ENCODE measurements around the gene KAT8. TPM values are rescaled to one million over a fixed set of nuclear protein-coding genes. Genes with fewer than 3 reads are reported as not detected.
"Not testable (repeated sequence)": the region's sequence is repeated elsewhere in the genome, so short reads cannot be mapped to it uniquely, and the experiment has no call there.

Gene KAT8
- total RNA-seq, 1 donor from 2014 or later: 72.0 TPM

DNA sequence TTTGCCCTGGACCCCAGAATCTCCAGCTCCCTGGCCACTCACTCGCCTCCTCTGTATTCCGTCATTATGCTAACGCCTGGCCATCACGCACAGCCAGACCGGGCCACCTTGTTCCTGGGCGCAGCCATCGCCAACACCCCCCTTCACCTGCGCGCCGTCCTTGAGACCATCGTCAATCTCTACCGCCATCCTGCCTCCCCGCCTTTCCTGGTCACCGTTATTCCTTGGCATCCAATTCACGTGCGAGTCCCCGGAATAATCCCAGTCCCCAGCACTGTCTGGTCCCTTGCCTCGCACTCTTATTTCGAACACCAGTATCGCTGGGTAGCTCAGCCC is 23.4 kb upstream of the KAT8 start:
- Histone ChIP-seq H3K27me3 (ENCODE audit: low read depth) (no peaks in the 10 kb centered on the region), H3K4me3 (peak overlapping the region; percentile 94), H3K9me3 (replicated peaks) (no peaks in the 10 kb centered on the region), H3K4me1 (peaks cover 24% of the 10 kb centered on the region), H3K27ac (replicated peaks) (peak overlapping the region; percentile 92), H3K36me3 (peaks cover 17% of the 10 kb centered on the region)
- DNase-seq: no peak
- intact Hi-C loops (cut with micrococcal nuclease): no loop called here
- TF ChIP-seq, protein P1, sequence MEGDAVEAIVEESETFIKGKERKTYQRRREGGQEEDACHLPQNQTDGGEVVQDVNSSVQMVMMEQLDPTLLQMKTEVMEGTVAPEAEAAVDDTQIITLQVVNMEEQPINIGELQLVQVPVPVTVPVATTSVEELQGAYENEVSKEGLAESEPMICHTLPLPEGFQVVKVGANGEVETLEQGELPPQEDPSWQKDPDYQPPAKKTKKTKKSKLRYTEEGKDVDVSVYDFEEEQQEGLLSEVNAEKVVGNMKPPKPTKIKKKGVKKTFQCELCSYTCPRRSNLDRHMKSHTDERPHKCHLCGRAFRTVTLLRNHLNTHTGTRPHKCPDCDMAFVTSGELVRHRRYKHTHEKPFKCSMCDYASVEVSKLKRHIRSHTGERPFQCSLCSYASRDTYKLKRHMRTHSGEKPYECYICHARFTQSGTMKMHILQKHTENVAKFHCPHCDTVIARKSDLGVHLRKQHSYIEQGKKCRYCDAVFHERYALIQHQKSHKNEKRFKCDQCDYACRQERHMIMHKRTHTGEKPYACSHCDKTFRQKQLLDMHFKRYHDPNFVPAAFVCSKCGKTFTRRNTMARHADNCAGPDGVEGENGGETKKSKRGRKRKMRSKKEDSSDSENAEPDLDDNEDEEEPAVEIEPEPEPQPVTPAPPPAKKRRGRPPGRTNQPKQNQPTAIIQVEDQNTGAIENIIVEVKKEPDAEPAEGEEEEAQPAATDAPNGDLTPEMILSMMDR (IDR thresholded peaks at IDR 0.05; ENCODE audit: borderline replicate concordance): no peak

DNA sequence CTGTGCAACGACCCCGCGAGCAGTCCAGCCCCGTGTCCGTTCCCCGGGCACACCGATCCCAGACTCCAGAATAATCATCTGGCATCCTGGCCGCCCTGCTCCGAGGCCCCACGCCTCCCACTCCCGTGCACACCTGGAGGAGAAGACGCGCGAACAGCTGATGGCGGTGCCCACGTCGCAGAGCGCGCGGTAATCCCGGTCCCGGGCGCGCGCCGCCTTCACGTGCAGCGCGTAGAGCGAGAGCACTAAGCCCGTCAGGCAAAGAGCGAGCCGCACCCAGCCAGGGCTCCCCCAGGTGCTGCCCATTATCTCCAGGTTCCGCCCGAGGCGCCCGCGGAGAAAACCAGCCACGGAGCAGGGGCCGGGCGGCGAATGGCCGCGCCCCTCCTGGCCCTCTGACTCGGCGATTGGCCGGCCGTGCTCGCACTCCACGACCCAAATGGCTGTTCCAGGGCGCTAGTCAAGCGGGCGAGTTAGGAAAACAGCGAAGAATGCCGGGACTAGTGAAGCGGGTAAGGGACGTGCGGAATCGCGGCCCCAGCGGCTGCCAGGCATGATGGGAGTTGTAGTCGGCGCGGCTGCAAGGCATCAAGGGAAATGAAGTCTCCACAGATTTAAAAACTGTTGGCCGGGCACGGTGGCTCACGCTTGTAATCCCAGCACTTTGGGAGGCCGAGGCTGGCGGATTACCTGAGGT is 22.9 kb upstream of the KAT8 start, which contains the start of gene VKORC1:
VKORC1 (minus strand) TSS at position 374 of the 697 bp plus-strand sequence; CDS start at position 306, 68 bp downstream.
- TF ChIP-seq, protein P1 (IDR thresholded peaks at IDR 0.05; ENCODE audit: borderline replicate concordance): peak; percentile 12
- no peaks in the 10 kb centered on the region for H3K27me3 ChIP-seq (ENCODE audit: low read depth)
- H3K4me1 ChIP-seq: peaks cover 24% of the 10 kb centered on the region
- peaks cover 12% of the 10 kb centered on the region for H3K36me3 ChIP-seq
- peak within 1 kb of the TSS; percentile 94 for H3K4me3 ChIP-seq
- DNase-seq: peak; percentile 95
- peak within 1 kb of the TSS; percentile 92 for H3K27ac ChIP-seq (replicated peaks)
- no peaks in the 10 kb centered on the region for H3K9me3 ChIP-seq (replicated peaks)
- intact Hi-C loops (cut with micrococcal nuclease): no loop called here

DNA sequence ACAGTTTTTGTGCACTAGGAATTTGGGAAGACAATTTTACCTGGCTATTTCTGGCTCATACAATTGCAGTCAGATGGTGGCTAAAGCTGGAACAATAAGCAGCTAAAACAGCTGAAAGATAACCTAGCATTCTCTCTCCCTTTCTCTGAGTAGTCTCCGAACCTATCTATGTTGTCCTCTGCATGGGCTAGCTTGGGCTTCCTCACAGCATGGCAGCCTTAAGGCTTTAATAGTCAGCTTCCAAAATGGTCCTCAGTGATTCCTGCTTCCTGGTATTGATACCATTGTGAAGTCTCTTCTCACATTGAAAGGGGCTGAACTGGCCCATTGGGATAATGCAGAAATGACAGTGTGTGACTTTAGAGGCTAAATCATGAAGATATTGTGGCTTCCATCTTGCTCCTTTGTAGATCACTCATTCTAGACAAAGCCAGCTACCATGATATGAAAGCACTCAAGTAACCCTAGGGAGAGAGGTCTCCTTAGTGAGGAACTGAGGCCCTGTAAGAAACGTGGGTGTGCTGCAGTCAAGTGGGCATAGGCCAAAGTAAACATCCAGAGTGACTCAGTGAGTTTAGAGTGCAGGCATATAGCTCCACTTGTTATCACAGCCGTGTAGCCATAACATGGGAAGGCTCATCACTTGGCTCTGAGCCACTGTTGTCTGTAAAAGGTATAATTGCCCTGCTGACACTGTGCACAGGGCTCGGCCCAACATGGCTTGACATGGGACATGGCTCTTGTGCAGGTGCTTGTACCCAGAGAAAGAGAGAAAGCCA is 17.4 kb upstream of the KAT8 start:
- DNase-seq: no peak
- Histone ChIP-seq H3K27me3 (ENCODE audit: low read depth) (no peaks in the 10 kb centered on the region), H3K4me1 (peaks cover 6% of the 10 kb centered on the region), H3K36me3 (no peaks in the 10 kb centered on the region), H3K4me3 (no peak overlapping the region), H3K9me3 (replicated peaks) (peaks cover 6% of the 10 kb centered on the region), H3K27ac (replicated peaks) (no peak overlapping the region)
- intact Hi-C loops (cut with micrococcal nuclease): no loop called here
- TF ChIP-seq, protein P1 (IDR thresholded peaks at IDR 0.05; ENCODE audit: borderline replicate concordance): no peak

DNA sequence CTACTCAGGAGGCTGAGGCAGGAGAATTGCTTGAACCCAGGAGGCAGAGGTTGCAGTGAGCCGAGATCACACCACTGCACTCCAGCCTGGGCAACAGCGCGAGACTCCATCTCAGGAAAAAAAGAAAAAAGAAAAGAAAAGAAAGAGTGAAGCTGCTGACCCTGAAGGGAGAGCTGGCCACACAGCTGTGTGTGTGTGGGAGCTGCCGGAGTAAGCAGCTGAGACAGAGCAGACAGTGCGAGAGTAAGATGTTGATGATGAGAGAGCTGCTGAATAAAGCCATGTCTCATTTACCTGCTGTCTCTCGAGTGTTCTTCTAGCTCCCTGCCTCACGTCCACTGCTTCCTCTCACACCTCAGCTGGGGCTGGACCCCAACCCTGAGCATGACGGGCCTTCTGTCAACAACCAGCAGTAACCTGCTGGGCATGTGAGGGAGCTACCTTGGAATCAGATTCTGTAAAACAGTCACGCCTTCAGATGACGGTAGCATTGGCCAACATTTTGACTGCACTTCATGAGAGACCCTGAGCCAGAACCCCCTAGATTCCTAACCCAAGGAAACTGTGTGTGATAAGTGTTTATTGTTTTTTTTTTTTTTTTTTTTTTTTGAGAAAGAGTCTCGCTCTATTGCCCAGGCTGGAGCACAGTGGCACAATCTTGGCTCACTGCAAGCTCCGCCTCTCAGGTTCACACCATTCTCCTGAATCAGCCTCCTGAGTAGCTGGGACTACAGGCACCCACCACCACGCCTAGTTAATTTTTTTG is 16.4 kb upstream of the KAT8 start:
- H3K27ac ChIP-seq (replicated peaks); H3K4me3 ChIP-seq; H3K9me3 ChIP-seq (replicated peaks); H3K4me1 ChIP-seq; intact Hi-C loops (cut with micrococcal nuclease); H3K27me3 ChIP-seq (ENCODE audit: low read depth); H3K36me3 ChIP-seq; DNase-seq: not testable (repeated sequence)

DNA sequence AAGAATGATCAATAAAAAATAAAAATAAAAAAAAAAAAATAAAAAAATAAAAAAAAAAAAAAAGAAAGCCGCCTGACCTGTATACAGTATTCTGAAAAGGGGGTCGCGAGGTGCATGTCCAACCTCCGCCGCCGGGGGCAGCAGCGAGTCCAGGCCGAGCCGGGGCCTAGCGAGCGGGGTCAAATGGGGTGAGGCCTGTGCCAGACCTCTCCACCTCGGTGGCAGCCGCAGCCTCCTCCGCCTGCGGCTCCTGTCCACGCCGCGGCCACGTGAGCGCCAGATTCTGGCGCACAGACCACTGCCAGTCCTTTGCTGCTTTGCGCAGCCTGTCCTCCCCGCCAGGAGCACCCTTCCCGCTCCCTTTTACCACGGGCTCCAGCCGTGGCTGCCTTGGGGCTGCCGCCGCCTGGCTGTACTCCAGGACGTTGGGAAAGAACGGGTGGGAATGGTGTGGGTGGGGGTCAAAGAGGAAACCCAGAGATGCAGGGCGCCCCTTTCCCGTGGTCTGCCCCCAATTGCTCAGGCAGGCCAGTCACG is 11.7 kb upstream of the KAT8 start:
- Histone ChIP-seq H3K9me3 (replicated peaks) (no peaks in the 10 kb centered on the region), H3K36me3 (peaks cover 16% of the 10 kb centered on the region), H3K27ac (replicated peaks) (peak overlapping the region; percentile 88), H3K4me3 (peak overlapping the region; percentile 54), H3K4me1 (peaks cover 31% of the 10 kb centered on the region), H3K27me3 (ENCODE audit: low read depth) (no peaks in the 10 kb centered on the region)
- DNase-seq: peak; percentile 91
- TF ChIP-seq, protein P1 (IDR thresholded peaks at IDR 0.05; ENCODE audit: borderline replicate concordance): peak; percentile 82
- intact Hi-C loops (cut with micrococcal nuclease): no loop called here
